Colon (tissue), 2 donors: Measurements from ENCODE around the gene LMO7.
"Not testable (repeated sequence)": the region's sequence is repeated elsewhere in the genome, so short reads cannot be mapped to it uniquely, and the experiment has no call there.

Experiments
- FAIRE-seq: peaks from 2 replicates; lab custom pipeline; 2012; peaks lifted over from hg19 to GRCh38; lab: Jason Lieb, UNC
- donor health status: control.
- donor health status: control.

LMO7 gene

DNA sequence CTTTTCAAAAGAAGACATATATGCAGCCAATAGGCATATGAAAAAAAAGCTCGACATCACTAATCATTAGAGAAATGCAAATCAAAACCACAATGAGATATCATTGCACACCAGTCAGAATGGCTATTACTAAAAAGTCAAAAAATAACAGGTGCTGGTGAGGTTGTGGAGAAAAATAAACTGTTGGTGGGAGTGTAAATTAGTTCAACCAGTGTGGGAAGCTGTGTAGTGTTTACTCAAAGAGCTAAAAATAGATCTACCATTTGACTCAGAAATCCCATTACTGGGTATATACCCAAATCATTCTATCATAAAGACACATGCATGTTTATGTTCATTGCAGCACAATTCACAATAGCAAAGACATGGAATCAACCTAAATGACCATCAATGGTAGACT, 106.9 kb downstream of the LMO7 start:
- not testable (repeated sequence) for FAIRE-seq

DNA sequence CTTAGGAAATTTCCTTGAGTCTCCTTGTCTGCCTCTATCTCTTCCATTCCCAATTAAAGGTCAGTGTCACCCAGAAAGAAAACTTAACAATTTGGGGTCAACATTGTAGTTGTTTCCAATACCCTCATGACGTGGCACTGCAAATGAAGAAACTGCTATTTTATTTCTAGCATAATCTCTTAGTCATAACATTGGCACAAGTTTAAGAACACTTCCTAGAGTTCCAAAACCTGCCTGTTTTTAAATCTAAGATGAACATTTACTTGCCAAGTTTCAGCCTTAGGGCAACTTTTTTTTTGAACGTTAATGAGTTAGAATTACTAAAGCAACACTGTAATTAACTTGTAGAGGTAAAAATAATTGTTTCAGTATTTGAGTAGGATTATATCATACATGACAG, 108.0 kb downstream of the LMO7 start:
- no peak for FAIRE-seq

DNA sequence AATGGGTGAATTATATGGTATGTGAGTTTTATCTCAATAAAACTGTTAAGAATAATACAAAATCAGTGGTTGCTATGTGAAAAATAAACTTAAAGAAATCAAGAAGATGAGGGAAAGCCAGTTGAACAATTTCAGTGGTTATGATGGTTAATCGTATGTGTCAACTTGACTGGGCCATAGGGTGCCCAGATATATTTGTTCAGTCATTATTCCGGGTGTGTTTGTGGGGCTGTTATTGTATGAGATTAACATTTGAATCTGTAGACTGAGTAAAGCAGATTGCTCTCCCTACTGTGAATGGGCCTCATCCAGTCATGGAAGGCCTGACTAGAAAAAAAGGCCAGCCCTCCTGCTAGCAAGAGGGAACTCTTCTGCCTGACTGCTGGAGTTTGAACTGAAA, 109.3 kb downstream of the LMO7 start:
- FAIRE-seq = no peak

DNA sequence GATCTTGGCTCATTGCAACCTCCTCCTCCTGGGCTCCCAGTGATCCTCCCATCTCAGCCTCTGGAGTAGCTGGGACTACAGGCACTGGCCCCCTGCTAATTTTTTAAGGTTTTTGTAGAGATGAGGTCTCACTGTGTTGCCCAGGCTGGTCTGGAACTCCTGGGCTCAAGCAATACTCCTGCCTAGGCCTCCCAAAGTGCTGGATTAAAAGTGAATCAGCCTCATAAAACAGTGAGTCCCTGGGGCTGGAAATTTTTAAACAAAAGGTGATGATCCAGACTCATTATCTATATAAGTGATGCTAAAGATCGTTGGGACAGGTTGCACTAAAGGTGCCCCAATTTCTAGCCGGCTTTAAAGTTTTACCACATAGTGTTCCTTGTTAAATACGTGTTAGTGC, 112.7 kb downstream of the LMO7 start:
- FAIRE-seq = no peak

DNA sequence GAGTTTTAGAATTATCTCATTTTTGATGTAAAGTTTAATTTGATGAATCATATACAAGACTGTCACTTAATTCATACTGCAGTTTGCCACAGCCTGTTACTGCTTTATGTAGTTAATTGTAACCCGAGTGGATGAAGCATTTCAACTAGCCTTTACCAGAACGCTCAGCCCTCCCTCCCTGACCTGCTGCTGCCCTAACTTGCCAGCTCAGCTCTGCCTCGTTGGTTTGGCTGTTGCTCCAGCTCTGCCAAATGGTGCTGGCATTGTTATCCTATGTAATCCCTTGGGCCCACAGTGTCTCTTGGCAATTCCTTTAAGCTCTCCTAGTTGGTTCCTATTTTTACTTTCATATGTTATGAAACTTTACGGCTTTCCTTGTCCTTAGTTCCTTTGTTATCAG, 113.3 kb downstream of the LMO7 start:
- no peak for FAIRE-seq

DNA sequence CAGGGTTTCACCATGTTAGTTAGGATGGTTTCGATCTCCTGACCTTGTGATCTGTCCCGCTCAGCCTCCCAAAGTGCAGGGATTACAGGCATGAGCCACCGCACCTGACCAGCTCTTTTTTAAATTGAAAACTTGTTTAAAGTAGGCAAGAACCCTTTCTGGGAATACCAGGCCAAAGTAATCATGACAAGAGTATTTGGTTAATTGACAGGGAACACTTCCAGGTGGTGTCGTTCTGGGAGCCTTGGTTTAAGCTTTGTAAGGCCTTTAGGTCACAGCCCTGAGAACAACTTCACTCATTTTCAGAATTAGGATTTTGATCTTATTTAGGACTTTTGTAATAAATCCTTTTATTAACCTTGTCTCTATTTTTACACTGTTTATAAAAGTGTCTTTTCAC, 115.2 kb downstream of the LMO7 start:
- FAIRE-seq = no peak

DNA sequence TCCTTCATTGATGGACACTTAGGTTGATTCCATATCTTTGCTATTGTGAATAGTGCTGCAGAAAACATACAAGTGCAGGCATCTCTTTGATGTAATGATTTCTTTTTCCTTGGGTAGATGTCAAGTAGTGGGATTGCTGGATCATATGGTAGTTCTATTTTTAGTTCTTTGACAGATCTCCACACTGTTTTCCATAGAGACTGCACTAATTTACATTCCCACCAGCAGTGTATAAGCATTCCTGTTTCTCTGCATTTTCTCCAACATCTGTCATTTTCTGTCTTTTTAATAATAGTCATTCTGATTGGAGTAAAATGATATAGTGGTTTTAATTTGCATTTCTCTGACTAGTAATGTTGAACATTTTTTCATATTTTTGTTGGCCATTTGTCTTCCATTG, 116.7 kb downstream of the LMO7 start:
- FAIRE-seq = no peak

DNA sequence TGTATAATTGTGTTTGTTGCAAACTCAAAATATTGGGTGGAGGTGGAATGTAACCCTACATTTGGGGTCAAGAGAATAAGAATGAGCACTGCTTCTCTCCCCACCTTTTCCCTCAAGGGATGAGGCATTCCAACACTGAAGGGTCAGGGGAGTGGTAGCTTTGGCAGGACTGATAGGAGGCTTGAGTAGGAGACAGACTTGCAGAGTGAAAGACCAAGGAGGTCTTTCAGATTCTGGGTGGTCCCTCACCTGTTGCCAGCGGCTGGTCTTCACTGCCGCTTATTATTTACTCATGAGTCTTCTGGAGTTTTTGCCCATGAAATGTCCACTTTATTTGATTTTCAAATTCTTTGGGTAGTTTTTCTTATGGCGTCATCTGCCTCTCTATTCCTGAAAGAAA, 118.8 kb downstream of the LMO7 start:
- FAIRE-seq = no peak

DNA sequence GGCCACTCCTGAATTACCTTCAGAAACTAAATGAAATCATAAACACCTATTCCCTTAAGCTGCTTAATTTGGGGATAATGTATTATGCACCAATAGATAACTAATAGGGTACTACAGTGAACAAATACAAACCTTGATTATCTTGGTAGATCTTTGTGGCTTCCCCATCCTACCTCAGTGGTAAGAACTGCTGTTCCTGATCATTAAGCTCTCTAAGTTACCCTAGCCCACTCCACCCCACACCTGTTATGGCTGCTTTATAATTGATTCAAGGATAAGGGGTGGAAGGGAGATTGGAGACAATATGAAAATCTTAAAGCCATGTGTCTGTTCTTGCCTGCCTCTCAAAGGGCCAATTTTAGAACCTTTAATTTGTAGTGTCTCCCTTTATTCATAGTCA, 121.2 kb downstream of the LMO7 start:
- FAIRE-seq = no peak

DNA sequence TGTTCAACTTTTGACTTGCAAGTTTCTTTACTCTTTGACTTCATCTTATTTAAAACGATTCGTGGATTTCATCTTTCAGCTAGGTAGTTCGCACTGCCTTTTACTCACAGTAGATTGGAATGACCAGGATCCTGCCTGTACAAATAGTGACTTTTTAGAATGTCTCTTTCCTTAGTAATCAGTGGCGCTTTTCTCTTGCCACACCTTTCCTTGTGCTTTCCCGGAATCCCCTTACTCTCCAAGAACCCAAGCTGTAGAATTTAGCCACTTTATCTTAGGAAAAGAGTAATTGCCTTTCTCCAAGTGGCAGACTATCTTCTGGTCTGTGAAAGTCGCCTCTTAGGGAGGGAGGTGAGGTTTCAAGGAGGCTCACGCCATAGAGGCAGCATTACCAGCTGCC, 123.4 kb downstream of the LMO7 start:
- FAIRE-seq = no peak

DNA sequence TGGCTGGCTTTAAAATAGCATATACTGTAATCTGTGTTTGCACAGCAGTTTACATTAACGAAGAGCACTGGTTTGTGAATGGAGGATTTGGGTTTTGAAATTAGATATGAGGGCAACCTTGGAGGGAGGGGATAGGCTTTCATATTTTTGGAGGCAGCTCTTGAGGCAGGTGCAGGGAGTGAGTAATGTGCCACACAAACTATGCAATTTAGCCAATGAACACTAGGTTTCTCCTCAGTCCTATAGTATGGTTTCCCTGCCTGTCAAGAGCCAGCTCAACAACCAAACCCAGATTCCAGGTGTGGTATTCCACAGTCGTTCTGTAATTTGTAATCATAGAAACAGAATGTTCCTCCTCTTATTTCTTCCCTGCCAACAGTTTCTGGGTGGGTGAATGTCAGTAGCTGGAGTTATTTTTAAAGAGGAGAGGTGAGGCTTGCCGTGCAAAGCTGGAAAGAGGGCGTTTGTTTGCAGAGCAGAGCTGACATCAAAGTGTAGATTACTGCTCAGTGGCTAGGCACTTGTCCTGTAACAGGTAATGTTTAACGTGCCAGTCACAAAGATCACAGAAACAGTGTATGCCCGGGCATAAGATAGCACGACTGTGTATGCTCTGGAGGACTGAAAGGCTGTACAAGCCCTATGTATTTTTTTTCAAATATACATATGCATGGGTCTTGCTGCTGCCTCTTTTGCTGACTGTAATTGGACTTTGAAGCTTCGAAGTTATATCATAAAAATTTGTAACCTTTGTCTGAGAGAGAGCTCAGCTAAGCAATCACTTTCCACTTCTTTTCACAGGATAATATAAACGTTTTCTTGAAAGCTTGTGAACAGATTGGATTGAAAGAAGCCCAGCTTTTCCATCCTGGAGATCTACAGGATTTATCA, 124.2 kb downstream of the LMO7 start:
- FAIRE-seq = peak; percentile 45

DNA sequence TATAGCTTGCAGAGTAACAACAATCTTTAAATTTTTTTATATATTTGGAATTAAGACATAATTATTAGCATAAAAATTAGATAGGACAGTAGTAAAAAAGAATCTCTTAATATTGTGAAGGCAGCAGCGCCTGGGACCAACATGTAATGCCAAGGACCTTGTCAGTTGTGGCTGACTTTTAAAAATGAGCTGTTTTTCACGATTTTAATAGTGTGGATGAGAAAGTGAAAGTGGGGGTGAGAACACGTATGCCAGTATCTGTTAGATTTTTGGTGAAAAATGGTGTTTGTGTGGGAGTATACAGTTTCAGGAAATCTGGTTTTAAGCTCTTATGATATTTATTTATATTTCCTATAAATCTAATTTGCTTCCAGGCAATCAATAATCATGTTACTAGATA, 125.2 kb downstream of the LMO7 start:
- no peak for FAIRE-seq

DNA sequence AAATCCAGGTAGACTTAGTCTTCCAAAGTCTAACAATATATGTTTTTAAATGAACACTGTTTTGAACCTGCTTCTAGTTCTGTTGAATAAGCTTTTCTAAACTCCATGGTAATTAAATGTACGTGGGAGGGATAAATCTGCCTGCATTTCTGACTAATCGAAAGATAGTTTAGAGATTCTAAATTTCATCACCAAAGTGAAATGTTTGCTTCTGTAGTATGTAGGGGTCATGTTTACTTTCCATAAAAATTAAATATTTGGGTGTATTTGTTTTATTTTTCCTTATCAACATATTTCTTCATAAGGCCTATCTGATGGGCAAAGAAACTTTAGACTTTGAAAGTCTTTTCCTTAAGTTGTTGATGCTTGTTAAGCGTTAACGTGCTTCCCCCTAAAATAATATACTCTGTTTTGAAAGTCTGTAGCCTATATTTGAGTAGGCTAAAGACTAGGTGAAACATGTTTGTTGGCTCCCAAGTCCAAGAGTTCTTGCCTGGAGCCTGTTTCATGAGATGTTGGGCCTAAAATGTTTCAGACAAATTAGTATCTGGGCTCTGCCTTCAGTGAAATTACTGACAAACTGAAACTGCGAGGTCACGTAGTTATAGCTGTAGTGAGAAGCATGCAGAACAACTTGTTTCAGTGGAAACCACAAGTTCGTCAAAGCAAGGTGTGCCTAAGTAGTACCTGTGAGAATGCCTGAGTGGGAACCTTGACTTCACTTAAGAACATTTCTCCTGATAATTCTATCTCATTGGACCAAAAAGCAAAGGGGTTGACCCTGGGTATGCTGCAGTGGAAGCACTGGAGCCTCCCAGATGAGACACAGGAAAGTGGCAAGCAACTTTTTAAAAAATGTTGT, 126.2 kb downstream of the LMO7 start:
- FAIRE-seq = no peak

DNA sequence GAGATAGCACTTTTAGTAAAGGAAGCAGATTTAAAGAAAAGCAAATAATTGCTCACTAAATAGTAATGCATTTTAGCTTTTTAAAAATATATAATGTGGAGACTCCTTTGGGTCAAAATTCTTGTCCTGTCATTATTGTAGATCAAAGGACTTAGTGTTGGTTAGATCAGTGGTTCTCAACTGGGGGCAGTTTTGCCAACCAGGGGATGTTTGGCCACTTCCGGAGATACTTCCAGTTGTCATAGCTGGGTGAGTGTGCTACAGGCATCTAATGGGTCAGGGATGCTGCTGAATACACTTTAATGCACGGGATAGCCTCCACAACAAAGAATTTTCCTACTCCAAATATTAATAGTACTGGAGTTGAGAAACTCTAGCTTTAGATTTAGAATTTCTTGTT, 126.8 kb downstream of the LMO7 start:
- no peak for FAIRE-seq

DNA sequence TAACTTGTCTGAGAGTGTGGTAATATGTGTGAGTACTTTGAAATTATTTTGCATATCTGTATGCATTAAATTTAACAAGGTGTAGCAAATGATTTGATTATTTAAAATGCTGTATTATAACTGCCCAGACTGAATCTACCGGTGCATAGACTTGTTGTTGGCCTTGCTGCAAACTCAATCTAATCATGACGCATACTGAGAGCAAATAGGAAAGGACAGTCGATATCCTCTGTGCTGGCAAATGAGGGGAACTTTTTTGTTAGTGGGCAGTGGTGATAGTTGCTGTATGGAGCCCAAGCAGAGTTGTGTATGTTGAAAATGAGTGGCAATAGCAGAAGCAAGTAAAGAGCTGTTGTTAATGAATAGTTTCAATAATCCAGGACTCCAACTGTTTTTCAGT, 127.4 kb downstream of the LMO7 start:
- FAIRE-seq = no peak

DNA sequence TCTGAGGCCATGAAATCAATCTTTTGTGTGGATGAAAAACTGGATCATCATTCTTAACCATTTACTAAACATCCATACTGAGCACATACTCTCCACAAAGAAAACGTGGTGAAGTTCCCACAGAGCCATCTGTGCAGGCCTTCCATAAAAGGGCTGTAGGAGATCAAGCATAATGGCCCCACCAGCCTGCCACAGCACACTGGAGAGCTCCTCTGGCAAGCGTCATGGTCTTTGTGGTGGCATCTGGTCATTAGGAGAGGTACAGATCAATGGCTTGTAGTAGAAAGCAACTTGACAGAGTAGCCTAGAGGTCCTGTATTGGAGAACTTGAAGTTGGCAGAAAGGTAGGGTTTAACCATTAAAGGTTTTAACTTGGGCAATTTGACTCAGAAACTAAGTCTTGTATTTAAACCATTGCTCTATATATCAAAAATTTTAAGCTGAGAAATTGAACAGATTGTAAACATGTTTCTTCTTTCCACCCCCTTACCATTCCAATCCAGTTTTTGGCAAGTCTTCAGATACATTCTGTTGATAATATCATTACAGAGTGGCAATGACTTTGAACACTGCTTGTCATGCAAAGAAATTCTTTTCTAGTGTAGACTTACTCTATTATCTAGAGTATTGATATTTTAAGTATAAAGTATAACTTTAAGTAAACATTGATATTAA, 128.3 kb downstream of the LMO7 start:
- no peak for FAIRE-seq

DNA sequence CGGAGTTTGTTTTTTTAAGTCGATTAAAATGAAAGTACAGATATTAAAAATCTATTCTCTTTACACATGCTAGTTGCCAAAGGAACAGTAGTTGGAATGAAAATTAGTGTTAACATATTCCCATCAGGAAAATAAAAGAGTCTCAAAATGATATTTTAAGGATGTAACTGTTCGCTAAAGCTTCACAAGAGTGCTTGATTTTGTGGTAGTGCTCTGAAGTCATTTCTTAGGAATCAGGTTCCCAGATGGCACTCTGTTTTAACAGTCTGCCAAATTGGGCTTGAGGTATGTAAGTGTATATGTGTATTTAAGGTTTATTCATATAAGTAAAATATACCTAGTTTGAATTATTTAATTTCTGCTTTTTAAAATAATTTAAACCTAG, 128.8 kb downstream of the LMO7 start:
- peak; percentile 55 for FAIRE-seq

DNA sequence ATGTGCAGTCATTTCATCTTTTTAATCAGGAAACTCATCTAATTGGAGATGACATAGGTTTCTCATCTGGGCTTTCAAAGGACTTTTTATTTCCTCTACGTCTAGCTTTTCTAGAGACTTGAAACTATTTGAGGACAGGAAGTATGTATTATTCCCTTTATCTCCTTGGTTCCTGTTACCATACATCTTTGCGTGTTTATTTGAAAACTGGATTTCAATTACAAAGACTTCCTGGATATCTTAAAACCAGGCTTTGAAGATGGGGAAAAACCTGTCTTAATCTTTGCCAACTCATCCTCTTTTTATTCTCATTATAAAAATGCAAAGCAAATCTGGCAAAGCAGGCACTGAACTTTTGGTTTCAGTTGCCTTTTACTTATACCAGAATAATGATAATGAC, 130.5 kb downstream of the LMO7 start:
- no peak for FAIRE-seq

DNA sequence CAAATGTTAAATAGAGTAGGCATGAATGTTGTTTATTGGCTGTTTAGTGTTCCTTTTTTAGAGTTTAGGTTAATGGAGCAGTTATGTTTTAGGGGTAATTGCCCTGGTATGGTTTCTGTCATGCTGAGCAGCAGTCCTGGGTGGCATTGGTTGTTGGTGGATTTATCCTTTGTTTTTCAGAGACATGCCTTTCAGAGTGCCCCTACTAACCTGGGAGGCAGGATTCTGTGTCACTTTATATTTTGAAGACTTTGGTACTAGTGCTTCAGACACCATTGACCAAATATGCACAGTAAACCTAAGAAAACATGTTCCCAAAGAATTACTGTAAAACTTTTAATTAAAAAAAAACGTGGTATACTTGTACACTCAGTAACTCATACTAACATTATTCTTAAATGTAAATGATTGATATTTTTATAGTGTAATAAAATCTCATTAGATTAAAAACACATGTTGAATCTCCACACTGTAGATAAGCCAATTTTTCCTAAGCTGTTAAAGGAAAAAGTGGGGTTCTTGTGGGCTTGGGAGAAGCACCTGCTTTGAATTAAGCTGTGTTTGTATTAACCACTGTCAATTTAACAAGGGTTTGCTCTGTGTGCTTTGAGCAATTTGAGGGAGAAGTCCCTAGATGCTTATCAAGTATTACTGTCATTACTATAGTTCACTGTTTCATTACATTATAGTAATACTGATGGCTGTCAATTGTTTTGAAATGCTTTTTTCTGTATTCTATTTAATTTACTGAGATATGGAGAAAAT, 133.2 kb downstream of the LMO7 start:
- FAIRE-seq = no peak

DNA sequence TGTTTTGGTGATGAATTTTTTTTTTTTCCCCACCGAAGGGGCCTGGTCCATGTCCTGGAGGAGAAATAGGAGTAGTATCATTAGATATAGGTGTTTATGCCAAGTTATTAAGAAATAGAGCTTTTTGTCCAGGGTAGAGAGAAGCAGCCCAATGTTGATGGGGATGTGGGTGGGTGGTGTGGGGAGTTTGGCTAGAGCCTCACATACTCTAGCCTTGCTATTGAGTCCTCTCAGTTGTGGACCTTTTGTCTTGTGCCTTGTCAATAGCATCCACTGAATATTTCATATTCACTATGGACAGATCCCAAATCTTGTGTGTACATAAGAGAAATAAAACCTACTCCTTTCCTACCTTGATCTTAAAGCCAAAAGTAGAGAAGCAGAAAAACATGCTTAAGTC, 134.0 kb downstream of the LMO7 start:
- FAIRE-seq = no peak

DNA sequence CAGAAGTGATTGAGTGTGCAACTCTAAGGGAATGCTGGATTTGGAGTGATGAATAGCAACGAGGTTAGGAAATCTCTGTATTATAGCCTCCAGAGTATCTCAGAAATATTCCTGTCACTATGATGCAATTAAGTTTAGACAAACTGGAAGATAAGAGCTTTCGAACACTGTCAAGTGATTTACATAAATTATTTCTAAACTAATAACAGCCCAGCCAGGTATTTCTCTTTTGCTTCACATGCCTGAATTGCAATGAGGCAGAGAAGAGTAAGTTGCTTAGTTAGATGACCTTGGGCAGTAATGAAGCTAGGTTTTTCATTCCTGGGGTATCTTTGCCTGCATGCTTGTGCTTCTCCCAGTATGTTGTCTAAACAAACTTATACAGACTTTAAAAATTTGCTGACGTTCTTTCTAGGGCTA, 134.5 kb downstream of the LMO7 start:
- FAIRE-seq = no peak

DNA sequence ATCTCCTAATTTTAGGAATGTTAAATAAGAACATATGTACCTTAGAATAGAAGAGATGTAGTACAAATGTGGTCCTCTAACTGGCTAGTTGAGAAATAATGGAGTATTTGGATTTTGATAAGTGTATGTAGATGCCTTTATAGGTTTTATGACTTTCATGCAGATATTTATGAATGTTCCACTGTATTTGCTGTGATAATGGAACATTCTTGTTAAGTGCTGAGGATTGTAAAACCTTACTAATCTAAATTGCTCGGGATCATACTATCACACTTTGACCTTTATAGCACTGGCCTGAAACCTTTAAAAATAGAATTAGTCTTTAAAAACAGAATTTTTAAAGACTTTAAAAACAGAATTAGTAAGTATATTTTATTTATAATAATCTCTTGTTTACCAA, 135.1 kb downstream of the LMO7 start:
- peak; percentile 87 for FAIRE-seq
